Stimulated activated CD4-positive, alpha-beta T cell treated with anti-CD3 and anti-CD28 coated beads, TNF-alpha, amount 100 ng/mL, for 24 hours (primary cell): ENCODE results near the gene ZNF575.

Experiments used
- DNase-seq, 3 experiments: peaks; one replicate each; pipeline ENCODE4 v3.0.0-alpha.2; 2020; ENCODE audit warnings: low read depth in 3 of 3

The ZNF575 gene

GRCh38 chr19:43532962-43533545, at the start of gene ZNF575:
Gene ZNF575 (plus strand): TSS chr19:43533188. CDS start chr19:43534423, 1,235 bp downstream.
- DNase-seq: peak; percentile 71 to 91 (median 74)

- DNase-seq: no peak
Measured at GRCh38 chr19:43483281-43483680, 49.7 kb upstream of the ZNF575 start.

- DNase-seq: no peak
Measured at GRCh38 chr19:43485951-43486350, 47.0 kb upstream of the ZNF575 start.

GRCh38 chr19:43486412-43486811, 46.6 kb upstream of the ZNF575 start:
- no peak for DNase-seq

GRCh38 chr19:43488179-43488578, 44.8 kb upstream of the ZNF575 start:
- DNase-seq: no peak

- DNase-seq: no peak
Measured at GRCh38 chr19:43489310-43489709, 43.7 kb upstream of the ZNF575 start.

GRCh38 chr19:43489979-43490599, 42.9 kb upstream of the ZNF575 start:
- DNase-seq: no peak

GRCh38 chr19:43490759-43491158, 42.2 kb upstream of the ZNF575 start:
- no peak for DNase-seq

GRCh38 chr19:43495082-43495481, 37.9 kb upstream of the ZNF575 start:
- no peak for DNase-seq

- no peak for DNase-seq
Measured at GRCh38 chr19:43496960-43497359, 36.0 kb upstream of the ZNF575 start.

- DNase-seq: no peak
Measured at GRCh38 chr19:43498233-43498842, 34.6 kb upstream of the ZNF575 start.

GRCh38 chr19:43499042-43499441, 33.9 kb upstream of the ZNF575 start:
- DNase-seq: no peak

- DNase-seq: no peak
Measured at GRCh38 chr19:43501661-43502418, 31.1 kb upstream of the ZNF575 start.

GRCh38 chr19:43502419-43502976, 30.5 kb upstream of the ZNF575 start:
- DNase-seq: no peak

- DNase-seq: peak; percentile 98 to 100 (median 98)
Measured at GRCh38 chr19:43503501-43504425, 29.2 kb upstream of the ZNF575 start.

GRCh38 chr19:43504426-43505185, 28.4 kb upstream of the ZNF575 start, which contains the start of gene PHLDB3:
Gene PHLDB3 (minus strand): TSS chr19:43504746. CDS start chr19:43504118, 628 bp downstream.
- DNase-seq: peak in 1 of 3 experiments; percentile 37

GRCh38 chr19:43505186-43505456, 27.9 kb upstream of the ZNF575 start:
- DNase-seq: no peak

- DNase-seq: no peak
Measured at GRCh38 chr19:43505941-43506340, 27.0 kb upstream of the ZNF575 start.

GRCh38 chr19:43506629-43507028, 26.4 kb upstream of the ZNF575 start:
- DNase-seq: no peak

- DNase-seq: no peak
Measured at GRCh38 chr19:43507880-43508279, 25.1 kb upstream of the ZNF575 start.
